ENCODE measurements around the gene LAP3. TPM values are rescaled to one million over a fixed set of nuclear protein-coding genes. Genes with fewer than 3 reads are reported as not detected.
A peak's percentile ranks its signal among the peaks of the same experiment; 100 is the strongest.
"Not testable (repeated sequence)": the region's sequence is repeated elsewhere in the genome, so short reads cannot be mapped to it uniquely, and the experiment has no call there.

The LAP3 gene
- 68.0 TPM for total RNA-seq

GRCh38 chr4:17576932-17577664 is at the start of gene LAP3:
LAP3 (plus strand) TSS chr4:17577198; CDS start chr4:17577466, 268 bp downstream.
- DNase-seq: peak; percentile 97

- DNase-seq: no peak
These were observed 48.3 kb upstream of the LAP3 start for GRCh38 chr4:17528551-17529165.

DNA sequence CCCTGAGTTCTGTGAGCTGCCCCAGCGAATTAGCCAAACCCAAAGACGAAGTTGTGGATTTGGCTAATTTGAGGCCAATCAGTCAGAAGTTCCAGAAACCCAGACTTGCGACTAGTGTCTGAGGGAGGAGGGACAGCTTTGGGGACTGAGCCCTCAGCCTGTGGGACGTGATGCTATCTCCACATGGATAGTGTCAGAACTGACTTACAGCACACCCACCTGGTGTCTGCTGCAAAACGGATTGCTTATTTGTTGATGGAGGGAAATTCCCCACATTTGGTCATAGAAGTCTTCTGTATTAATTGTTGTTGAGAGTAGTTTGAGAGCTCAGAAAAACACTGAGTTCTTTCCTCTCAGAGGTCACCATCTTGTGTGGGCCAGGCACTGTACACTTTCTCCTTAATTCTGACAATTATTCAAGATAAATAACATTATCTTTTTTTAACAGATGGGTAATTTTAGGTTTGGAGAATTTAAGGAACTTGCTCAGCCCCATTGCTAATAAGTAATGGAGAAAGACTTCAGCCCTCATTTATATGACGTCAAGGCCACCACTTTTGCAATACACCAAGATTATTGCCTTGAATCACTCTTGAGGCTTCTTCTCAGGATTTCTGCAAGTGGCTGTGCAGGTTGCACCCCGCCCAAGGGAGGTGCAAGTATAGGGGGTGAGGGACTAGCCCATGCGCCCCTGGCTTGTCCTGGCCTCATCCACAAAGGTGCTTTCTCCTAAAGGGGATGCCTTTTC is 45.3 kb upstream of the LAP3 start:
- no peak for DNase-seq

- no peak for DNase-seq
These were observed 42.3 kb upstream of the LAP3 start for GRCh38 chr4:17534705-17535104.

DNA sequence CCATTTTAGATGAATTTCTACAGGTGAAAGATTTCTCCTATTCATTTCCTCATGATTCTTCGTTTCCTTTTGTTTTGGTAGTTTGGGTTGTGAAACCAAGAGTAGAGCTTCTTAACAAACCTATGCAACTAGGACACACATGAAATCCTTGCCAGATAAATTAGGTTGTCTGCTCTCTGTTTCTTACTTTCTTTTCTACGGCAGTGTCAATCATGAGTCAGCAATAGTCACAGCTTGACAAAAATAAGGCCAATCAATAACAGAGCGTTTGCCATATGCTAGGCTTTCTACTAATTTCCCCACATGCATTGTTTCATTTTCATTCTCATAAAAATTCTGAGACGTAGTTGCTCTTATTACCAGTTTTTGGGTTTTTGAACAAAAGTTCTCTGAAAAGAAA is 41.8 kb upstream of the LAP3 start:
- no peak for DNase-seq

DNA sequence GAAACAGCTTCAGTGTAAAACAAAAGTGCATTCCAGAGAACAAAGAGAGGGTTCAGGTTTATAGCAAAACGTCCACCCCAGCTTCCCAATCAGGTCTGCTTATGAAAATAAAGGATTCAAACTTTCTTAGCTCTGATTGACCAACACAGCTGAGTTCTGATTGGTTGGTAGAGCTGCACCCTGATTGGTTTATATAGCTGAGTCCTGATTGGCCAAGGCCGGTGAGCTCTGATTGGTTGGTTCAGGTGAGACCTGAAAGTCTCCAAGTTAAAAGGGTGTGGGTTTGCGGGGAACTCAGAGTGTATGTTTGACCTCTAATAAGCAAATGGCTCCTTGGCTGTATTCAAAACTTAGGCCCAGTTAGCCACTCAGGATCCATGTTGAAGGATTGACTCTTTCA is 41.1 kb upstream of the LAP3 start:
- DNase-seq: no peak

GRCh38 chr4:17537060-17537459 is 39.9 kb upstream of the LAP3 start:
- not testable (repeated sequence) for DNase-seq

DNA sequence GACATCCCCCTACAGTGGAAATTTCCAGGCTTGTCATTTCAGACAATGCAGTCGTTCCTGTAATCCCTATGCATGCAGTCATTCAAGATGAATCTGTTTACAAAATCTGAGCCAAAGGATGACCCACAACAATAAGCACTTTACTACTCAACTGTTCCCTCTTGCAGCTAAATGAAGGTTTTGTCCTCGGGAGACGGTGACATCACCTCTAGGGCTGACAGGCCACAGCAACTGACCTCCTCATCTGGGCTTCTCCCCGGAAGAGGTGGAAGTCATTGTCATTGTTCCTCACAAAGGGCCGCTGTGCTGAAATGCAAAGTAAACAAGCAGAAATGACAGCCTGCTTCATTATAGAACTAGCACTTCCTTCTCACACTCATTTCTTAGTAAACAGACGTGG is 32.8 kb upstream of the LAP3 start:
- DNase-seq: no peak

DNA sequence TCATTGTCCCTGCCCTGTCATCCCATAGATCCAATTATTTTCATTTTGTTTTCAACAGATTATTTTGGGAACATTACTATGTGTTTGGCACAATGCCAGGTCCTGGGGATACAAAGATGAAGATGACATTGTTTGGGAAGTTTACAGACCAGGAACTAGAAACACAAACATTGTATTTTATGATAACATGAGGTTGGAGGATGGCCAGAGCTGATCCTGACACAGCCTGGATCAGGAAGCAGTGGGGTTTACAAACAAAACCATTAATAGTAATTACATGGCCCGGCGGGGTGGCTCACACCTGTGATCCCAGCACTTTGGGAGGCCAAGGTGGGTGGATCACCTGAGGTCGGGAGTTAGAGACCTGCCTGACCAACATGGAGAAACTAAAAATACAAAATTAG is 32.2 kb upstream of the LAP3 start:
- DNase-seq: no peak

GRCh38 chr4:17545374-17546140 is 31.4 kb upstream of the LAP3 start:
- no peak for DNase-seq

- no peak for DNase-seq
These were observed 30.8 kb upstream of the LAP3 start for GRCh38 chr4:17546222-17546621.

GRCh38 chr4:17546678-17547077 is 30.3 kb upstream of the LAP3 start:
- DNase-seq: no peak

GRCh38 chr4:17550549-17550948 is 26.4 kb upstream of the LAP3 start:
- no peak for DNase-seq

GRCh38 chr4:17552427-17552826 is 24.6 kb upstream of the LAP3 start:
- no peak for DNase-seq

- DNase-seq: no peak
These were observed 22.4 kb upstream of the LAP3 start for GRCh38 chr4:17554568-17554967.

DNA sequence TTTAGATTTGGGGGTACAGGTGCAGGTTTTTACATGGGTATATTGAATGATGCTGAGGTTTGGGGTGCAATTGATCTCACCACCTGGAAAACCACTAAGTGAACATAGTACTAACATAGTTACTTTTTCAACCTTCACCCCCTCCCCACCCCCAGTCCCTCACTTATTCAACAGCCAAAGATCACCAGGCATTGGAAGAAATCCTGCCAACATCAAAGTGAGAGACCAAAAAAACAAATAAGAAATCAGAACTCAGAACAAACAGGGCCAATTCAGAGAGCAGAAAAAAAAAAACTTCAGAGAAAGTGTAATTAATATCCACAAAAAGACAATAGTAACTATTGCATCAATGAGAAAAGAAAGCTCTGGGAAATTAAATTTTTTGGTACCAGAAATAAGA is 20.5 kb upstream of the LAP3 start:
- DNase-seq: no peak

- no peak for DNase-seq
These were observed 19.1 kb upstream of the LAP3 start for GRCh38 chr4:17557880-17558279.

DNA sequence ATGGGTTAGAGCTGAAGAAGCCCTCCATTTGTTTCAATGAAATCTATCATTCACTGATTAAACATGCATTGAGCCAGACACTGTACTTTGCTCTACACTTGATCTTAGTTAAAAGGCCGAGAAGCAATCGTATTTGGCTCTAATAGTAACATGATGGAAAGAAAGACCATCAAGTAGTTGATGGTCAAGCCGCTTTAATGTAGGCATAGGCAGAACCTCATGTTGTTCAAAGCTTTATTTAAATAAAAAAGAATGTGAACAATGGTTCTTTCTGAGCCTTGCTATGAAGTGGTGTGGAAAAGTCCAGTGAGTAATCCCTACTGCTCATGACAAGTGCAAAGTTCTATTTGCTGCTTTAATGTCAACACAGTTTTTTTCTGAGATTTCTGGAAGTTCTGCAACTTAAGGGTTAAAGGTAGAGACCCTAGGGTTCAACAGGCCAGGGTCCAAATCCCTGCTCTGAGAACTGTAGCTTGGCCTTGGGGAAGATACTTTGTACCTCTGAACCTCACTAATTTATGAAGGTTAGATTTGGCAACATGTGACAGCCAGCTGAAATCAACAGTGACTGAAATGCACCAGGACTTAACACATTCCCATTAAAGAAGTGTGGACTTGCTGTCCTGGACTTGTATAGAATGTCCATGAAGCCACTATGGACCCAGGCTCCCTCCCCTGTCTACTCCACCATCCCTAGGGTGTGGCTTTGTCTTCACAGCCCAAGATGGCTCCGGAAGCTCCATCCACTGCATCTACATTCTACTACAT is 17.9 kb upstream of the LAP3 start:
- DNase-seq: no peak

DNA sequence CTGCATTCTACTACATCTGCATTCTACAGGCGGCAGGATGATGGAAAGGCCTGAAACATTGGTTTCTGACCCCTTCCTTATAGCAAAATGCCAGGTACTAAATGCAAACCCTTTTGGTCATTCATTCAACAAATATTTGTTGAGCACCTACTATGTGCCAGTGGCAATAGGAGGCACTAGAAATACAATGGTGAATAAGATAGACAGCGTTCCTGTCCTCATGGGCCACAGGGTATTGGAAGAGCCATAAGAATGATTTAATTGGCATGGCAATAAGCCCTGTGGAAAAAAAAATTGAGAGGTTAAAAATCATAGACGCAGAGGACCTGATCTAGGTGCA is 17.3 kb upstream of the LAP3 start:
- no peak for DNase-seq

- DNase-seq: no peak
These were observed 16.8 kb upstream of the LAP3 start for GRCh38 chr4:17560065-17560673.

- no peak for DNase-seq
These were observed 15.6 kb upstream of the LAP3 start for GRCh38 chr4:17561195-17561909.

All from skin of body (tissue), 2 donors.